ENCODE results near the gene UTF1.

GRCh38 chr10:133231946-133232574, 2.0 kb downstream of the UTF1 start:
- TF ChIP-seq CTCF (IDR thresholded peaks at IDR 0.05 in 8 of 11, conservative IDR thresholded peaks at IDR 0.05 in 3 of 11) (no peak), POLR2A (IDR thresholded peaks at IDR 0.05) (no peak)
